Left renal pelvis (tissue), 4 donors: ENCODE data around the gene PGGHG. TPM values are rescaled to one million over a fixed set of nuclear protein-coding genes. Genes with fewer than 3 reads are reported as not detected.

ENCODE experiments used
- DNase-seq, 4 donors: peaks; one replicate each; pipeline ENCODE4 v3.0.0-alpha.2; 2013; ENCODE audit warnings: low read depth in 4 of 4, low spot score in 3 of 4
- polyA plus RNA-seq, 4 donors: library from polyadenylated mRNA; unstranded; fragments of 120-200 nt; gene quantifications; one replicate each; pipeline ENCODE4 v1.2.1, GENCODE V29; 2013; ENCODE audit not compliant: insufficient read length in 4 of 4

PGGHG gene
- polyA plus RNA-seq, 4 donors, result 8.3 to 25.1 (median 16.7) TPM

- DNase-seq, result no peak
These were observed 56.1 kb downstream of the PGGHG start for GRCh38 chr11:344836-345578.

Other genes starting within 250 kb of the PGGHG start
- gene SCGB1C1, start 96.0 kb upstream of the PGGHG start, polyA plus RNA-seq, result not detected
- 10 to 100 TPM; 38.7 to 46.1 (median 45.8) TPM for gene BET1L, start 81.7 kb upstream of the PGGHG start, polyA plus RNA-seq
- gene RIC8A, start 81.4 kb upstream of the PGGHG start, polyA plus RNA-seq, result 10 to 100 TPM; 68.7 to 87.3 (median 84.3) TPM
- gene SIRT3, start 52.8 kb upstream of the PGGHG start, polyA plus RNA-seq, result 10 to 100 TPM; 22.6 to 38.2 (median 25.7) TPM
- gene PSMD13, start 52.1 kb upstream of the PGGHG start, polyA plus RNA-seq, result 100 to 1,000 TPM; 103 to 148 (median 140) TPM
- gene NLRP6, start 10.7 kb upstream of the PGGHG start, polyA plus RNA-seq, result under 1 TPM; 0.04 to 0.50 (median 0.22) TPM
- gene IFITM5, start 10.4 kb downstream of the PGGHG start, polyA plus RNA-seq, result under 1 TPM in 3 of 4 donors, not detected in 1; 0.18 to 0.49 (median 0.35) TPM
- 100 to 1,000 TPM; 157 to 239 (median 215) TPM for gene IFITM2, start 18.7 kb downstream of the PGGHG start, polyA plus RNA-seq
- 10 to 100 TPM; 25.0 to 40.4 (median 35.2) TPM for gene IFITM1, start 24.9 kb downstream of the PGGHG start, polyA plus RNA-seq
- gene IFITM3, start 31.7 kb downstream of the PGGHG start, polyA plus RNA-seq, result 100 to 1,000 TPM; 285 to 490 (median 450) TPM
- gene B4GALNT4, start 80.4 kb downstream of the PGGHG start, polyA plus RNA-seq, result 10 to 100 TPM; 48.1 to 95.7 (median 66.5) TPM
- gene PKP3, start 105.1 kb downstream of the PGGHG start, polyA plus RNA-seq, result 1 to 10 TPM in 3 of 4 donors, under 1 TPM in 1; 0.38 to 9.1 (median 4.9) TPM
- 10 to 100 TPM; 13.2 to 50.5 (median 35.5) TPM for gene SIGIRR, start 125.9 kb downstream of the PGGHG start, polyA plus RNA-seq
- 10 to 100 TPM in 2 of 4 donors, 1 to 10 TPM in 1, under 1 TPM in 1; 0.72 to 14.7 (median 9.9) TPM for gene ANO9, start 152.9 kb downstream of the PGGHG start, polyA plus RNA-seq
- 10 to 100 TPM; 22.9 to 46.4 (median 31.0) TPM for gene PTDSS2, start 161.2 kb downstream of the PGGHG start, polyA plus RNA-seq
- gene RNH1, start 218.1 kb downstream of the PGGHG start, polyA plus RNA-seq, result 100 to 1,000 TPM in 1 of 4 donors, 10 to 100 TPM in 3; 75.4 to 108 (median 87.4) TPM
- gene HRAS, start 246.4 kb downstream of the PGGHG start, polyA plus RNA-seq, result 10 to 100 TPM; 30.9 to 55.9 (median 41.2) TPM
- 1 to 10 TPM; 1.4 to 6.6 (median 3.2) TPM for gene LRRC56, start 248.4 kb downstream of the PGGHG start, polyA plus RNA-seq